Progenitor cell of endocrine pancreas (in vitro differentiated cells): ENCODE results near the gene PROM1. TPM values are rescaled to one million over a fixed set of nuclear protein-coding genes. Genes with fewer than 3 reads are reported as not detected.
A peak's percentile ranks its signal among the peaks of the same experiment; 100 is the strongest.

ENCODE experiments used
- DNase-seq: peaks from one replicate; pipeline ENCODE4 v3.0.0; 2021; ENCODE audit warnings: low spot score; ENCODE audit not compliant: unreplicated experiment
- H3K27ac Mint-ChIP-seq: 2 replicates; pipeline ENCODE4 v1.8.0; 2021; ENCODE audit warnings: mild to moderate bottlenecking, moderate library complexity, mixed read lengths
- H3K27me3 Mint-ChIP-seq: 2 replicates; pipeline ENCODE4 v1.8.0; 2021; ENCODE audit warnings: mixed read lengths
- H3K36me3 Mint-ChIP-seq: 2 replicates; pipeline ENCODE4 v1.8.0; 2022; ENCODE audit warnings: mixed read lengths; ENCODE audit not compliant: insufficient read depth
- H3K4me1 Mint-ChIP-seq: 2 replicates; pipeline ENCODE4 v1.8.0; 2021; ENCODE audit warnings: low read depth, mixed read lengths
- H3K4me3 Mint-ChIP-seq: 2 replicates; pipeline ENCODE4 v1.8.0; 2021; ENCODE audit warnings: low read depth, mild to moderate bottlenecking, moderate library complexity, mixed read lengths
- H3K9me3 Mint-ChIP-seq: 2 replicates; pipeline ENCODE4 v1.8.0; 2021; ENCODE audit warnings: low read depth, mixed read lengths
- CTCF ChIP-seq: fragments of 200-600 bp; sonication (generic); IDR thresholded peaks from one replicate; pipeline ENCODE4 v1.5.0; 2021; ENCODE audit warnings: antibody characterized with exemption, mild to moderate bottlenecking; ENCODE audit not compliant: unreplicated experiment
- total RNA-seq: library from RNA; stranded (reverse); gene quantifications from 2 replicates; pipeline ENCODE4 v1.2.1, GENCODE V29; 2021

PROM1 gene
- total RNA-seq, 1 donor from 2014 or later = 105 TPM

- Mint-ChIP-seq H3K36me3 (no peaks in the 10 kb centered on the region), H3K27me3 (peaks cover 8% of the 10 kb centered on the region), H3K27ac (no peak overlapping the region), H3K4me3 (no peak overlapping the region), H3K4me1 (no peaks in the 10 kb centered on the region), H3K9me3 (no peaks in the 10 kb centered on the region)
- no peak for DNase-seq
- no peak for TF ChIP-seq CTCF
Measured at GRCh38 chr4:16110199-16110598, 26.4 kb upstream of the PROM1 start.

- Mint-ChIP-seq H3K4me3 (no peak overlapping the region), H3K36me3 (no peaks in the 10 kb centered on the region), H3K4me1 (no peaks in the 10 kb centered on the region), H3K9me3 (no peaks in the 10 kb centered on the region), H3K27me3 (peaks cover 4% of the 10 kb centered on the region), H3K27ac (no peak overlapping the region)
- no peak for DNase-seq
- TF ChIP-seq CTCF = no peak
Measured at GRCh38 chr4:16109256-16109655, 25.4 kb upstream of the PROM1 start.

- H3K27ac Mint-ChIP-seq = no peak overlapping the region
- peaks cover under 1% of the 10 kb centered on the region for H3K4me1 Mint-ChIP-seq
- TF ChIP-seq CTCF = no peak
- no peaks in the 10 kb centered on the region for H3K9me3 Mint-ChIP-seq
- peaks cover 13% of the 10 kb centered on the region for H3K27me3 Mint-ChIP-seq
- no peaks in the 10 kb centered on the region for H3K36me3 Mint-ChIP-seq
- H3K4me3 Mint-ChIP-seq = no peak overlapping the region
- DNase-seq = no peak
Measured at GRCh38 chr4:16106956-16107355, 23.1 kb upstream of the PROM1 start.

GRCh38 chr4:16104520-16104919 lies 20.7 kb upstream of the PROM1 start:
- H3K4me3 Mint-ChIP-seq = no peak overlapping the region
- no peaks in the 10 kb centered on the region for H3K9me3 Mint-ChIP-seq
- no peak overlapping the region for H3K27ac Mint-ChIP-seq
- DNase-seq = no peak
- peaks cover 5% of the 10 kb centered on the region for H3K4me1 Mint-ChIP-seq
- no peaks in the 10 kb centered on the region for H3K36me3 Mint-ChIP-seq
- no peak for TF ChIP-seq CTCF
- H3K27me3 Mint-ChIP-seq = peaks cover 16% of the 10 kb centered on the region

- no peak for DNase-seq
- peaks cover 5% of the 10 kb centered on the region for H3K4me1 Mint-ChIP-seq
- no peak for TF ChIP-seq CTCF
- H3K9me3 Mint-ChIP-seq = no peaks in the 10 kb centered on the region
- no peaks in the 10 kb centered on the region for H3K36me3 Mint-ChIP-seq
- no peak overlapping the region for H3K4me3 Mint-ChIP-seq
- no peak overlapping the region for H3K27ac Mint-ChIP-seq
- H3K27me3 Mint-ChIP-seq = peaks cover 12% of the 10 kb centered on the region
Measured at GRCh38 chr4:16102356-16102755, 18.5 kb upstream of the PROM1 start.

GRCh38 chr4:16100833-16101232 lies 17.0 kb upstream of the PROM1 start:
- TF ChIP-seq CTCF = no peak
- H3K27me3 Mint-ChIP-seq = peaks cover 12% of the 10 kb centered on the region
- H3K4me1 Mint-ChIP-seq = peaks cover 5% of the 10 kb centered on the region
- DNase-seq = no peak
- H3K27ac Mint-ChIP-seq = peak overlapping the region; percentile 44
- H3K9me3 Mint-ChIP-seq = no peaks in the 10 kb centered on the region
- H3K36me3 Mint-ChIP-seq = no peaks in the 10 kb centered on the region
- H3K4me3 Mint-ChIP-seq = no peak overlapping the region
